Heart left ventricle (tissue), 13 donors: ENCODE results near the gene RND2.

Source experiments
- CTCF ChIP-seq, 12 donors: fragments of 200-600 bp; sonication (generic) in 4 of 12; IDR thresholded peaks; one replicate each; pipeline versions ENCODE4 v1.5.0 to v1.8.0; 2018 to 2022; ENCODE audit warnings: antibody characterized with exemption in 12 of 12, mild to moderate bottlenecking in 5 of 12
- POLR2A ChIP-seq, 2 donors: fragments of 450-650 bp; IDR thresholded peaks; one replicate each; pipeline ENCODE4 v1.6.1; 2017; ENCODE audit warnings: antibody characterized with exemption in 2 of 2, mild to moderate bottlenecking in 2 of 2, moderate library complexity in 2 of 2
- donor health status: ischemic (EF 13 %, LVEDD 7.1; RV severe dilation, severe dysfunction).
- donor health status: DM: no; HTN: yes; CAD: no.
- donor health status: DM: no; HTN: no; CAD: no.
- donor health status: ischemic (EF 25% LVEDD 6.9; RV normal size, moderate dysfunction).
- donor health status: ischemic (EF 25% LVEDD 5.7; RV mildly dilated, moderate dysfunction).
- donor health status: ischemic (EF 35%, LVEDD 5.7; RV mildly dilated, moderate dysfunction).
- donor health status: nonischemic (EF 11% LVEDD 7.7; RV severe dilation, severe dysfunction).
- donor health status: DM: yes; HTN: yes; CAD: no.
- donor health status: PGD.
- donor health status: ischemic (EF 29% LVEDD 5.4; RV normal size, mild dysfunction).
- donor health status: nonischemic (EF 23%, LVEDD 6.1; RV moderate dilation, normal function).

DNA sequence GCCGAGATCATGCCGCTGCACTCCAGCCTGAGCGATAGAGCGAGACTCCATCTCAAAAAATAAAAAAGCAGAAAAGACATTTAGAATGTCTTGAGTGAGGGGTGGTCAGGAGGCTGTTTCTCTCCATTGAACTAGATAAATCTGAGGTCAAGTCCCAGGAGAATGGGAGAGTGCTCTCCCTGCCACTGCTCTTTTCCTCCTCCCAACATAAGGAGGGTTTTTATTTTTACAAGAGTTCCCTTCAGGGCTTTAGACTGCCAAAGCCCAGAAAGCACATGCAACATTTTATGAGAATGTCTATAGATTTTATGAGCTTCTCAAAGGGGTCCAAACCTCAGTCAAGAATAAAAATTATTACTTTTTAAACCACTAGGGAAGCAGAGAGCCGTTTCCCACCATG lies 1.6 kb downstream of the RND2 start:
- TF ChIP-seq POLR2A (IDR thresholded peaks at IDR 0.05) (no peak), CTCF (IDR thresholded peaks at IDR 0.05) (no peak)
